Hepatocyte (in vitro differentiated cells): Measurements from ENCODE around the gene SLC10A3. TPM values are rescaled to one million over a fixed set of nuclear protein-coding genes. Genes with fewer than 3 reads are reported as not detected.

ENCODE experiments used
- DNase-seq: peaks from one replicate; pipeline ENCODE4 v3.0.0-alpha.2; 2016; ENCODE audit warnings: low spot score
- H2AFZ ChIP-seq: fragments of 200-600 bp; sonication (generic); 2 replicates; pipeline ENCODE4 v1.6.0; 2016; ENCODE audit warnings: antibody characterized with exemption, mild to moderate bottlenecking
- H3K27ac ChIP-seq: fragments of 200-600 bp; sonication (generic); 2 replicates; pipeline ENCODE4 v1.5.1; 2016; ENCODE audit warnings: mild to moderate bottlenecking
- H3K27me3 ChIP-seq: fragments of 200-600 bp; sonication (generic); 2 replicates; pipeline ENCODE4 v1.6.1; 2016
- H3K36me3 ChIP-seq: fragments of 200-600 bp; sonication (generic); replicated peaks from 2 replicates; pipeline ENCODE4 v1.5.1; 2016; ENCODE audit warnings: low read depth; ENCODE audit not compliant: insufficient read depth
- H3K4me1 ChIP-seq: fragments of 200-600 bp; sonication (generic); 2 replicates; pipeline ENCODE4 v1.5.1; 2016; ENCODE audit warnings: mild to moderate bottlenecking, moderate library complexity; ENCODE audit not compliant: insufficient read depth
- H3K4me2 ChIP-seq: fragments of 200-600 bp; sonication (generic); 2 replicates; pipeline ENCODE4 v1.6.0; 2016
- H3K4me3 ChIP-seq: fragments of 200-600 bp; sonication (generic); 2 replicates; pipeline ENCODE4 v1.5.1; 2016; ENCODE audit warnings: mild to moderate bottlenecking
- H3K79me2 ChIP-seq: fragments of 200-600 bp; sonication (generic); 2 replicates; pipeline ENCODE4 v1.6.0; 2017; ENCODE audit warnings: mild to moderate bottlenecking
- H3K9me2 ChIP-seq: fragments of 200-600 bp; sonication (generic); replicated peaks from 2 replicates; pipeline ENCODE4 v1.6.0; 2017; ENCODE audit warnings: mild to moderate bottlenecking; ENCODE audit not compliant: insufficient read depth
- H3K9me3 ChIP-seq: fragments of 200-600 bp; sonication (generic); 2 replicates; pipeline ENCODE4 v1.5.1; 2016; ENCODE audit warnings: low read depth, mild to moderate bottlenecking
- H4K20me1 ChIP-seq: fragments of 200-600 bp; sonication (generic); 2 replicates; pipeline ENCODE4 v1.6.0; 2016; ENCODE audit warnings: mild to moderate bottlenecking; ENCODE audit not compliant: insufficient read depth, poor library complexity, severe bottlenecking
- EZH2 ChIP-seq: fragments of 200-600 bp; sonication (generic); IDR thresholded peaks from 2 replicates; pipeline ENCODE4 v1.6.1; 2016; ENCODE audit warnings: antibody characterized with exemption, mild to moderate bottlenecking, borderline replicate concordance
- EZH2phosphoT487 ChIP-seq: fragments of 200-600 bp; sonication (generic); IDR thresholded peaks from one replicate; pipeline ENCODE4 v1.6.1; 2018; ENCODE audit warnings: antibody characterized with exemption, mild to moderate bottlenecking, low read depth, moderate library complexity; ENCODE audit not compliant: unreplicated experiment, severe bottlenecking
- WGBS: methylation state at CpG from one replicate; pipeline ENCODE4 v1.1.6; 2016; ENCODE audit warnings: low lambda C conversion rate; ENCODE audit errors: missing lambda C conversion rate; 5-methylcytosine and 5-hydroxymethylcytosine counted together
- polyA plus RNA-seq: library from polyadenylated mRNA; unstranded; fragments of >200 nt; fragmentation: Nextera tagmentation; extraction: Ambion mirVana; gene quantifications from 2 replicates; pipeline ENCODE4 v1.2.1, GENCODE V29; 2016
- total RNA-seq: library from RNA; depleted of rRNA; stranded (reverse); fragments of >200 nt; gene quantifications from 2 replicates; pipeline ENCODE4 v1.2.3, GENCODE V29; 2014
- TF ChIP-seq, protein P1 (sequence below): fragments of 200-600 bp; sonication (generic); IDR thresholded peaks from 2 replicates; pipeline ENCODE4 v1.5.1; 2016; ENCODE audit warnings: antibody characterized with exemption, mild to moderate bottlenecking; ENCODE audit not compliant: poor library complexity

Gene SLC10A3
- total and polyA plus RNA-seq, 2 experiments from 2014 or later: 28.8 to 48.3 TPM

DNA sequence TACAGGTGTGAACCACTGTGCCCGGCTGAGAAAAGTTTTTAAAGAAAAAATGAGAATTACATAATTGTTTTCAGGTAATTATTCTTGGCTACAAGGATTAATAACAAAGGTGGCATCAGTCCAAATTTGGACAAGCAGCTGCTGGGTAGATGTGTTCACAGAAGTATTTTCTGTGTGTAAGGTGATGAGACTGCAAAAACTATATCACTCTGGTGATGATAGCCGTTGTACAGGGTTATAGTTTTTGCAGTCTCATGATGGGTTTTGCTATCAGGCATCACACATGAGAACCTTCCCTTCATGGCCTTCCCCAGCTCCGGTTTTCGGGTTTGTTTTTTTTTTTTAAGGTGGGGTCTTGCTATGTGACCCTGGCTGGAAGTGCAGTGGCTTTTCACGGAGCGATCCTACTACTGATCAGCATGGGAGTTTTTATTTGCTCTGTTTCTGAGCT is 5.1 kb upstream of the SLC10A3 start:
- Histone ChIP-seq H2AFZ (no peak overlapping the region), H3K36me3 (no peaks in the 10 kb centered on the region), H3K27me3 (no peaks in the 10 kb centered on the region), H3K9me2 (no peaks in the 10 kb centered on the region), H3K4me1 (no peaks in the 10 kb centered on the region), H3K4me3 (no peak overlapping the region), H4K20me1 (no peaks in the 10 kb centered on the region), H3K79me2 (no peaks in the 10 kb centered on the region), H3K27ac (no peak overlapping the region), H3K4me2 (no peak overlapping the region), H3K9me3 (no peaks in the 10 kb centered on the region)
- WGBS: 83% methylated on average over 6 of the region's 6 CpGs
- DNase-seq: no peak
- TF ChIP-seq, protein P1, sequence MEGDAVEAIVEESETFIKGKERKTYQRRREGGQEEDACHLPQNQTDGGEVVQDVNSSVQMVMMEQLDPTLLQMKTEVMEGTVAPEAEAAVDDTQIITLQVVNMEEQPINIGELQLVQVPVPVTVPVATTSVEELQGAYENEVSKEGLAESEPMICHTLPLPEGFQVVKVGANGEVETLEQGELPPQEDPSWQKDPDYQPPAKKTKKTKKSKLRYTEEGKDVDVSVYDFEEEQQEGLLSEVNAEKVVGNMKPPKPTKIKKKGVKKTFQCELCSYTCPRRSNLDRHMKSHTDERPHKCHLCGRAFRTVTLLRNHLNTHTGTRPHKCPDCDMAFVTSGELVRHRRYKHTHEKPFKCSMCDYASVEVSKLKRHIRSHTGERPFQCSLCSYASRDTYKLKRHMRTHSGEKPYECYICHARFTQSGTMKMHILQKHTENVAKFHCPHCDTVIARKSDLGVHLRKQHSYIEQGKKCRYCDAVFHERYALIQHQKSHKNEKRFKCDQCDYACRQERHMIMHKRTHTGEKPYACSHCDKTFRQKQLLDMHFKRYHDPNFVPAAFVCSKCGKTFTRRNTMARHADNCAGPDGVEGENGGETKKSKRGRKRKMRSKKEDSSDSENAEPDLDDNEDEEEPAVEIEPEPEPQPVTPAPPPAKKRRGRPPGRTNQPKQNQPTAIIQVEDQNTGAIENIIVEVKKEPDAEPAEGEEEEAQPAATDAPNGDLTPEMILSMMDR: no peak

GRCh38 chrX:154494715-154495114 is 4.3 kb upstream of the SLC10A3 start:
- Histone ChIP-seq H4K20me1 (no peaks in the 10 kb centered on the region), H3K4me3 (no peak overlapping the region), H3K9me2 (no peaks in the 10 kb centered on the region), H3K9me3 (no peaks in the 10 kb centered on the region), H3K4me1 (no peaks in the 10 kb centered on the region), H2AFZ (no peak overlapping the region), H3K36me3 (no peaks in the 10 kb centered on the region), H3K4me2 (no peak overlapping the region), H3K27me3 (no peaks in the 10 kb centered on the region), H3K79me2 (no peaks in the 10 kb centered on the region), H3K27ac (no peak overlapping the region)
- TF ChIP-seq, protein P1: no peak
- TF ChIP-seq EZH2 (no peak), EZH2phosphoT487 (no peak)
- no peak for DNase-seq
- WGBS: 71% methylated on average over 3 of the region's 3 CpGs

- 52% methylated on average over 10 of the region's 19 CpGs for WGBS
- Histone ChIP-seq H3K4me1 (peaks cover 2% of the 10 kb centered on the region), H3K4me2 (peak overlapping the region; percentile 81), H3K9me2 (no peaks in the 10 kb centered on the region), H3K27ac (peak overlapping the region; percentile 94), H3K9me3 (no peaks in the 10 kb centered on the region), H3K27me3 (no peaks in the 10 kb centered on the region), H3K79me2 (peaks cover 5% of the 10 kb centered on the region), H4K20me1 (no peaks in the 10 kb centered on the region), H2AFZ (no peak overlapping the region), H3K36me3 (no peaks in the 10 kb centered on the region), H3K4me3 (peak overlapping the region; percentile 38)
- TF ChIP-seq EZH2phosphoT487 (no peak), EZH2 (no peak)
- TF ChIP-seq, protein P1: no peak
- DNase-seq: peak; percentile 45
These were observed 412 bp downstream of the SLC10A3 start for GRCh38 chrX:154490021-154490413.

GRCh38 chrX:154489182-154489581 is 1.2 kb downstream of the SLC10A3 start:
- Histone ChIP-seq H4K20me1 (no peaks in the 10 kb centered on the region), H3K27ac (peak overlapping the region; percentile 94), H3K36me3 (no peaks in the 10 kb centered on the region), H3K9me3 (no peaks in the 10 kb centered on the region), H2AFZ (no peak overlapping the region), H3K4me3 (no peak overlapping the region), H3K9me2 (no peaks in the 10 kb centered on the region), H3K4me1 (peaks cover 2% of the 10 kb centered on the region), H3K27me3 (no peaks in the 10 kb centered on the region), H3K79me2 (peaks cover 5% of the 10 kb centered on the region), H3K4me2 (peak overlapping the region; percentile 81)
- 92% methylated on average over 4 of the region's 4 CpGs for WGBS
- no peak for DNase-seq
- TF ChIP-seq EZH2phosphoT487 (no peak), EZH2 (no peak)
- TF ChIP-seq, protein P1: no peak
